Endothelial cell (in vitro differentiated cells): ENCODE data around the gene RAD9A. TPM values are rescaled to one million over a fixed set of nuclear protein-coding genes. Genes with fewer than 3 reads are reported as not detected.

Experiments
- DNase-seq: peaks from one replicate; pipeline ENCODE4 v3.0.0; 2021; ENCODE audit warnings: low spot score
- H3K27ac Mint-ChIP-seq: one replicate; pipeline ENCODE4 v1.8.0; 2021; ENCODE audit warnings: mixed read lengths, inconsistent platforms; ENCODE audit not compliant: unreplicated experiment
- H3K27me3 Mint-ChIP-seq: one replicate; pipeline ENCODE4 v1.8.0; 2021; ENCODE audit warnings: mild to moderate bottlenecking, moderate library complexity, mixed read lengths, inconsistent platforms; ENCODE audit not compliant: unreplicated experiment
- H3K36me3 Mint-ChIP-seq: one replicate; pipeline ENCODE4 v1.8.0; 2021; ENCODE audit warnings: mild to moderate bottlenecking, low read depth, mixed read lengths, inconsistent platforms; ENCODE audit not compliant: unreplicated experiment
- H3K4me1 Mint-ChIP-seq: one replicate; pipeline ENCODE4 v1.8.0; 2021; ENCODE audit warnings: mild to moderate bottlenecking, mixed read lengths, inconsistent platforms; ENCODE audit not compliant: unreplicated experiment
- H3K4me3 Mint-ChIP-seq: one replicate; pipeline ENCODE4 v1.8.0; 2021; ENCODE audit warnings: mild to moderate bottlenecking, mixed read lengths, inconsistent platforms; ENCODE audit not compliant: unreplicated experiment
- H3K9me3 Mint-ChIP-seq: one replicate; pipeline ENCODE4 v1.8.0; 2021; ENCODE audit warnings: mixed read lengths, inconsistent platforms; ENCODE audit not compliant: unreplicated experiment
- total RNA-seq: library from RNA; stranded (reverse); fragmentation: NEBNext Ultra II Directional; extraction: Animal tissue kit (Norgen Biotek cat#: 25700); gene quantifications from one replicate; pipeline ENCODE4 v1.2.1, GENCODE V29; 2021; ENCODE audit not compliant: unreplicated experiment
- TF ChIP-seq, protein P1 (sequence below): fragments of 200-600 bp; sonication (generic); IDR thresholded peaks from one replicate; pipeline ENCODE4 v1.5.0; 2021; ENCODE audit warnings: antibody characterized with exemption; ENCODE audit not compliant: unreplicated experiment

RAD9A gene
- total RNA-seq, 1 donor from 2014 or later: 18.4 TPM

DNA sequence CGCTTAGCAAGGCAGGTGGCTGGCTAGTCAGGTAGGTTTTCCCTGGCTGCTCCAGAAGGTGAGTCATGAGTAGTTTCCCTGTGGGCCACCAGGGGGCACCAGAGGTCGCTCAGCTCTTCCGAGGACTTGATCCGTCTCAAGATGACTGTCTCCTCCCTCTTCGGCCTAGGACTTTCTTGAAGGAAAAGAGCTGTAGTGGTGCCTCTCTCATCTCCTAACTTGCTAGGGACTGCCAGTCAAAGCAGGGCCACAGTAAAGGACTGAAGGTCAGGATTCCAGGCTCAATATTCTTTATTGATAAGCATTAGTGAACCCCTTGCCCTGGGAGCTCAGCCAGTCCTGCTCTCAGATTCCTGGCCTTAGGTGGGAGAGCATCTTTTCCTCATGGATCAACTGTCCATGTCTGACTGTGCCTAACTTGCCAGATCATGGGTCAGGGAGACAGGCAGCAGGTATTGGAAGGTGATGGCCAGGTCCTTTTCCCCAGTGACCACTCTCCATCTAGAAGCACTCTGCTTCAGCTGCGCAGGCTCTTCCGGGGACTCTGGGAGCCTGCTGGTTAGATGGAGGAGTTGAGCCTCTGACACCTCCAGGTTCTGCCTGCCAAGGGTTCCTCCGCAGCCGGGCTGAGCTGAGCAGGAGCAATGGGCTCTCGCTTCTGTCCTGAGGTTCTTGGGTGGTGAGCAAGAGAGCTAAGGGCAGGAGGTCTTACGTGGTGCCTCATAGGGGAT, 40.3 kb upstream of the RAD9A start:
- Mint-ChIP-seq H3K27me3 (peaks cover 5% of the 10 kb centered on the region), H3K27ac (peak overlapping the region; percentile 52), H3K36me3 (no peaks in the 10 kb centered on the region), H3K4me3 (peak overlapping the region; percentile 67), H3K9me3 (no peaks in the 10 kb centered on the region), H3K4me1 (peaks cover 58% of the 10 kb centered on the region)
- TF ChIP-seq, protein P1, sequence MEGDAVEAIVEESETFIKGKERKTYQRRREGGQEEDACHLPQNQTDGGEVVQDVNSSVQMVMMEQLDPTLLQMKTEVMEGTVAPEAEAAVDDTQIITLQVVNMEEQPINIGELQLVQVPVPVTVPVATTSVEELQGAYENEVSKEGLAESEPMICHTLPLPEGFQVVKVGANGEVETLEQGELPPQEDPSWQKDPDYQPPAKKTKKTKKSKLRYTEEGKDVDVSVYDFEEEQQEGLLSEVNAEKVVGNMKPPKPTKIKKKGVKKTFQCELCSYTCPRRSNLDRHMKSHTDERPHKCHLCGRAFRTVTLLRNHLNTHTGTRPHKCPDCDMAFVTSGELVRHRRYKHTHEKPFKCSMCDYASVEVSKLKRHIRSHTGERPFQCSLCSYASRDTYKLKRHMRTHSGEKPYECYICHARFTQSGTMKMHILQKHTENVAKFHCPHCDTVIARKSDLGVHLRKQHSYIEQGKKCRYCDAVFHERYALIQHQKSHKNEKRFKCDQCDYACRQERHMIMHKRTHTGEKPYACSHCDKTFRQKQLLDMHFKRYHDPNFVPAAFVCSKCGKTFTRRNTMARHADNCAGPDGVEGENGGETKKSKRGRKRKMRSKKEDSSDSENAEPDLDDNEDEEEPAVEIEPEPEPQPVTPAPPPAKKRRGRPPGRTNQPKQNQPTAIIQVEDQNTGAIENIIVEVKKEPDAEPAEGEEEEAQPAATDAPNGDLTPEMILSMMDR: peak; percentile 88
- no peak for DNase-seq

DNA sequence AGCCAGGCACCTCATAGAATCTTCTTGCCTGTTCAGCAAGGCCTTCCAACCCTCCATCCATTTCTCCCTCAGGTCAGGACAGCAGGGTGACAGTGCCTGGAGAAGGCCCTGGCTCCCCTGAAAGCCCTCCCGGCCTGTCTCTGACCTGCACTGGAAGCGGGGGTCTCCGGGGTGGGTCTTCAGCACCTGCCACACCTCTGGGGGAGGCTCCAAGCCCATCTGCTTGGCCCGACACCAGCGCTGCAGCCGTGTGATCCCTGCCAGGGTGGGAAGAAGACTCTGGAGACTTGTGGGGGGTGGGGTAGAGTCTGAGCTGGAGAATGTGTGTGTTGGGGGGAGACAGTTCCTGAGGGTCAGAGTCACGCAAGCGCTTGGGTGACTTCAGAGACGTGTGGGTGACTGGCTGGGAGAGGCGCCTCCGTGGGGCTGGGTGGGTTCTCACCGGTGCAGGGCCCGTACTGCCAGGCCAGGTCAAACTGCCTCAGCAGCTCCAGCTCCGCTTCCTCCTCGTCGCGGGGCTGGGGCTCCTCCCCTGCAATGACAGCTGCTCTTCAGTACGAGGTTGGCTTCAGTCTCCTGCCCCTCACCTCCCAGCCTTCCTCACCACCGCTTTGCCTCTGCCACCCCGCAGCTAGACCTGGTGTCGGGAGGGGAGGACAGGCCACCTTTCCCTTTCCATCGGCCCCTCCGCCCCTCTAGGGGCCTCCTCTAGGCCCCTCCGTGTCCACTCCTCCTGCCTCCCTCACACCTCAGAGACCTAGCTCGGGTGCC, 39.1 kb upstream of the RAD9A start:
- no peak for DNase-seq
- Mint-ChIP-seq H3K27me3 (peaks cover 7% of the 10 kb centered on the region), H3K9me3 (no peaks in the 10 kb centered on the region), H3K4me3 (peak overlapping the region; percentile 94), H3K4me1 (peaks cover 63% of the 10 kb centered on the region), H3K36me3 (no peaks in the 10 kb centered on the region), H3K27ac (peak overlapping the region; percentile 95)
- TF ChIP-seq, protein P1: peak; percentile 6

DNA sequence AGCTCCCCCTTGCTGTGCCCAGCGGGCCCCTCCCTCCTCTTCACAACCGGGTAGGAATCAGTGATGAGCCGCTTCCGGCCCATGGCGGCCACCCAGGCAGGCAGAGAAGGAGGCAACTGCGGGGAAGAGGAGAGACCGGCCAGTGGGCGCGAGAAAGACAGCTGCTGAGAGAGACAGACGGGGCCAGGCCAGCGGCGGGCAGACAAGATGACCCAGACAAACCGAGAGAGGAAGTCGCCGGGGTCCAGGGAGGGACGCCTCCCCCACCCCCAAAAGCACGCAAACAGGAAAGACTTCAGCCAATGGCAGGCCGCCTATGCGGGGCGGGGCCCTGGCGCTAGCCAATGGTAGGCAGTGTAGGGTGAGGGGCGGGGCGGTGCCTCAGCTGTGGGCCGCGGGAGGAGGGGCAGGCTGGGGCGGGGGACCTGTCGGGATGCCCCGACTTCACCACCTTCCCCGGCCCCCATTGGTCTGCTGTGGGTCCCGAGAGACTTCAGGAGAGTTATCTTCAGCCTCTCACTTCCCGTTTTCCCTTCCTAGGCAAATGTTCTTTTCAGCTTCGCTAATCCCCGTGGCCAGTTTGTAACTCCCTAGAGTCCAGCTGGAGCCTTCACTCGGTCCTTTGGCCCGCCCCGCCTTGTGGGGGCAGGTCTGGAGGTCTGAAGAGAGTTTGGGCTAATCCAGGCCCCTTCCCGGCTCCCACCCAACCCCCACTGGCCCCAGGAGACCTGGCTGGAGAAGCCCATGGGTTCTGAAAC, 38.3 kb upstream of the RAD9A start, which contains the start of gene POLD4:
POLD4 (minus strand) TSS at position 230 of the 758 bp plus-strand sequence; CDS start at position 83, 147 bp downstream.
- peaks cover 57% of the 10 kb centered on the region for H3K4me1 Mint-ChIP-seq
- TF ChIP-seq, protein P1: no peak
- H3K9me3 Mint-ChIP-seq: no peaks in the 10 kb centered on the region
- no peaks in the 10 kb centered on the region for H3K36me3 Mint-ChIP-seq
- peak; percentile 98 for DNase-seq
- H3K27ac Mint-ChIP-seq: peak within 1 kb of the TSS; percentile 97
- H3K27me3 Mint-ChIP-seq: peaks cover 7% of the 10 kb centered on the region
- H3K4me3 Mint-ChIP-seq: peak within 1 kb of the TSS; percentile 94

DNA sequence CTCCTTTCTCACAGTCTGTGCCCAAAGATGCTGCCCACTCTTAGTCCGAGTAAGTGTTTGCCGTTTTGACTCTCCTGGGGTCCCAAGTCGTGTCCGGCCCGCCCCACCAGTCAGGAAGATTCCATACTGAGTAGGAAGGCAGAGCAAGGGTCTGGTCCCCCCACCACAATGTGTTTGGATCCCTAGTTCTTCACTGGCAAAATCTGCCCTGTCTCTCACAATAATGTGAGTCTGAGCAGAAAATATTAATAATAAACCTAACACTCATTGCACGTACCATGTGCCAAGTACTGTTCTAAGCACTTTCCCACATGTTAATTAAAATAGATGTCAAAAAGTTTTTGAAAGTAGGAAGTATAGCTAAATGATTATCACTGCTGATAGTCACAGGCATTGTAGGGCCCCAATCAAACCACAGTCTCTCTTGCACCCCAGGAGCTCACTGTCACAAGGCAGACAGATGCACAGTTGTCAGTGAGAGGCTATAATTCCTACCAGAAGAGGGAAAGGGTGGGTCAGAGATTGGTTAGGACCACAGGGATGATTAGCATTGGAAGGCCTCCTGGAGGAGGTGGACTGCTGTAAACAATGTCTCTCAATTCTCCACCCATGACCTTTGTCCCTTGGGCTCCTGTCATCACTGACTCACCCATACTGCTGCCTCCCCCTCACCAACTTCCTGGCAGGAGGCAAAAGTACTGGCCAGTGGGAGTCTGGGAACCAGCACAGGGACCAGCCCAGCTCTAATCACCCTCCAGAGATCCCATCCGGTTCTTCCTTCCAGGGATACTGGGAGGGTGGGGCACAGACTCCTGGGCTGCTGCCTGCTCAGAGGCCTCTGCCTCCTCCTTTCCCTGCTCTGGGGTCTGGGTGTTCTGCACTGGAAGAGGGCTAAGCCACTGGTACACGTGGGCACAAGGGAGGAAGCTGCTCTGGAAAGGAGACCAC, 37.4 kb upstream of the RAD9A start:
- no peaks in the 10 kb centered on the region for H3K36me3 Mint-ChIP-seq
- DNase-seq: no peak
- peaks cover 8% of the 10 kb centered on the region for H3K27me3 Mint-ChIP-seq
- no peaks in the 10 kb centered on the region for H3K9me3 Mint-ChIP-seq
- H3K4me1 Mint-ChIP-seq: peaks cover 49% of the 10 kb centered on the region
- H3K27ac Mint-ChIP-seq: peak overlapping the region; percentile 97
- TF ChIP-seq, protein P1: no peak
- H3K4me3 Mint-ChIP-seq: peak overlapping the region; percentile 91
